Kidney tubule cell (primary cell): ENCODE results near the gene YTHDC1.
A peak's percentile ranks its signal among the peaks of the same experiment; 100 is the strongest.

Experiments
- DNase-seq: peaks from one replicate; pipeline ENCODE4 v3.0.0-alpha.2; 2018; ENCODE audit warnings: low spot score

Gene YTHDC1

GRCh38 chr4:68359508-68359907, 9.6 kb upstream of the YTHDC1 start:
- DNase-seq = peak; percentile 50

- no peak for DNase-seq
Measured at GRCh38 chr4:68358988-68359387, 9.1 kb upstream of the YTHDC1 start.

GRCh38 chr4:68352791-68353190, 2.9 kb upstream of the YTHDC1 start:
- no peak for DNase-seq

GRCh38 chr4:68349279-68349648, 626 bp downstream of the YTHDC1 start:
- peak; percentile 49 for DNase-seq

GRCh38 chr4:68348577-68348976, 1.3 kb downstream of the YTHDC1 start:
- DNase-seq = no peak

- DNase-seq = no peak
Measured at GRCh38 chr4:68347845-68348244, 2.0 kb downstream of the YTHDC1 start.

- peak; percentile 48 for DNase-seq
Measured at GRCh38 chr4:68346461-68346860, 3.4 kb downstream of the YTHDC1 start.

- no peak for DNase-seq
Measured at GRCh38 chr4:68344785-68345184, 5.1 kb downstream of the YTHDC1 start.

- DNase-seq = no peak
Measured at GRCh38 chr4:68344049-68344448, 5.8 kb downstream of the YTHDC1 start.

- DNase-seq = peak; percentile 88
Measured at GRCh38 chr4:68342134-68342533, 7.8 kb downstream of the YTHDC1 start.

- no peak for DNase-seq
Measured at GRCh38 chr4:68338625-68339024, 11.3 kb downstream of the YTHDC1 start.

- DNase-seq = no peak
Measured at GRCh38 chr4:68337522-68337921, 12.4 kb downstream of the YTHDC1 start.

- DNase-seq = no peak
Measured at GRCh38 chr4:68337004-68337403, 12.9 kb downstream of the YTHDC1 start.

GRCh38 chr4:68336530-68336929, 13.4 kb downstream of the YTHDC1 start:
- no peak for DNase-seq

- DNase-seq = no peak
Measured at GRCh38 chr4:68326141-68326540, 23.7 kb downstream of the YTHDC1 start.

- DNase-seq = no peak
Measured at GRCh38 chr4:68324519-68325262, 25.2 kb downstream of the YTHDC1 start.

GRCh38 chr4:68319040-68319439, 30.9 kb downstream of the YTHDC1 start:
- no peak for DNase-seq

- DNase-seq = no peak
Measured at GRCh38 chr4:68316193-68316969, 33.5 kb downstream of the YTHDC1 start.

- DNase-seq = no peak
Measured at GRCh38 chr4:68310651-68311247, 39.1 kb downstream of the YTHDC1 start.

GRCh38 chr4:68304731-68305130, 45.2 kb downstream of the YTHDC1 start:
- DNase-seq = no peak

- DNase-seq = peak; percentile 46
Measured at GRCh38 chr4:68299492-68300457, 50.1 kb downstream of the YTHDC1 start.

GRCh38 chr4:68297137-68297536, 52.8 kb downstream of the YTHDC1 start:
- DNase-seq = no peak
